GM19043 (cell line): Measurements from ENCODE around the gene SLC24A3.

Experiments used
- ATAC-seq: cut with Tn5 transposase; IDR thresholded peaks from one replicate; pipeline ENCODE4 v1.9.1; 2021; ENCODE audit warnings: low read depth; ENCODE audit not compliant: unreplicated experiment

Gene SLC24A3

DNA sequence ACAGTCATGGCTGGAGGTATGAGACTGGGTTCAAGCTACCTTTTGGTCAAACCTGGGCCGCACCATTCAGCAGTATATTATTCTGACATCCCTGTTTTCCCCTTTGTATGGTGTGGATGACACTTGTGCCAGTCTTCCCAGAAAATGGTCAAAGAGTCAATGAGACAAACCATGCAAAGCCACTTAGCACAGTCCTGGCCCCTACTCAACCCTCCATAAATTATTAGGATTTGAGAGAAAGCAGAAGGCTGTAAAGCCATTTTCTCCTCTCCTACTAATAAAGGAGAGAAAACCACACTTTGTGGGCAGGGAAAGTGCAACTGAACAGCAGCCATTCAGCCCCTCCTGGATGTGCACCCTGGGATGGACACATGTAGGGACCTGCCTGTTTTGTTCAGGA, 236.2 kb downstream of the SLC24A3 start:
- no peak for ATAC-seq

DNA sequence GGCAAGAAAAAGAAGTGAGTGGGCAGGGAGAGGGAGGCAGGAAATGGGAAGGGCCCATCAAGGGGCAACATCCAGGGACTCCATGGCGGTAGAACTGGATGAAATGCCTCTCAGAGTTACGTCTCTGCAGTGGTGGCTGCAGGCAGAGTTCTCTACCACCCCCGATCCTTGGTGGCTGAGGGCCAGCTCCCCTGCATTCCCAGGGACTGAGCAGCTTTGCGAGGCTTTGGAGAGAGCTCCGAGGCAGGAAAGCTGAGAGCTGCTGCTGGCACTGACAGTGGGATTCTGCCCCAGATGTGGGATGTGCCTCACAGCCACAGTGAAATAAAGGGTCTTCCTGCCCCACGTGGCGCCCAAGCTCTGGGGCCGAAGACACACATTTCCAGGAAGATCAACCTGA, 236.6 kb downstream of the SLC24A3 start:
- no peak for ATAC-seq

DNA sequence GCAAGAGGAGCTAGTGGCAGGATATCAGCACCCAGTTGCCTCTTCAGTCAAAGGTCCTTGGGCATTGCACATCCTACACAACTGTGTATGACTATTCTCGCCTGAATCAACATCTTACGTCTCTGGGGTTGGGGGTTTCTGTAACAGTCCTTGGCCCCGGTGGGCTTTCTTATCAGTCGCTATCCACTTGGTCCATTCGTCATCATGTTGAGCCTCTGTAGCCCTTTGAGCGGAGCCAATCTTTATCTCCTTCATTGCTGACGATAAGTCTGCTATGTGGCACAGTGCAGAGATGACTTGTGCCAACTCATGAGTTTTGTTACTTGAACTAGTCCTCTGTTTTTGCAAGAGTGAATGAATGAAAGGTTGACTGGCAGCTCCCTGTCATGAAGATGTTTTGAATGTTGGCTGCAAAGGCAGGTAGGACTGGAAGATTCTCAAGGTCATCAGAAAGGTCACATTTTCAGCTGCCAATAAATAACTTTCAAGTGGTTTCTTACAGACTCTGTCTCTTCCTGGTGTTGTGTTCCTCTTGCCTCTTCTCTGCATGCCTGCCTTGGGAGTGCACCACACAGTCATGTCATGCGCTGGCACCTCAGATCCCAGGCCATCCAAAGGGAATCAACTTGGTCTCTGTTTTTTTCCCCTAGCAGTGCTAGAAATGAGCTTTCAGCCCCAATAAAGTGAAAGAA, 238.9 kb downstream of the SLC24A3 start:
- ATAC-seq, result no peak

DNA sequence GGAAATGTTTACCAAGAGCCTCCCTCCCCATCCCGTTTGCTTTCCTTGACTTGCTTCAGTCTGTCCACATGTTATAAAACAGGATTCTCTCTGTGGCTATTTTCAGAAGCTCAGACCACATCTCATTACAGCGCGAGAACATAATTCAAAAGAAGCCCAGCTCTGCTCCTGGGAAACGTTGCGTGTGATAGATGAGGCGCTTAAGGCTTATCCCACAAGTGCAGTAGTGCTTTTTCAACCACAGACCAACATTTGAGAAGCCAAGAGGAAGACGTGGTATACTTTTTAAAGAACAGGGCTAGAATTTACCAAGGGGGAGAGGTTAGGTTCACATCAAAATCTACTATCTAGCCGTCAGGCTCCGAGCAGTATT, 239.5 kb downstream of the SLC24A3 start:
- ATAC-seq, result no peak

DNA sequence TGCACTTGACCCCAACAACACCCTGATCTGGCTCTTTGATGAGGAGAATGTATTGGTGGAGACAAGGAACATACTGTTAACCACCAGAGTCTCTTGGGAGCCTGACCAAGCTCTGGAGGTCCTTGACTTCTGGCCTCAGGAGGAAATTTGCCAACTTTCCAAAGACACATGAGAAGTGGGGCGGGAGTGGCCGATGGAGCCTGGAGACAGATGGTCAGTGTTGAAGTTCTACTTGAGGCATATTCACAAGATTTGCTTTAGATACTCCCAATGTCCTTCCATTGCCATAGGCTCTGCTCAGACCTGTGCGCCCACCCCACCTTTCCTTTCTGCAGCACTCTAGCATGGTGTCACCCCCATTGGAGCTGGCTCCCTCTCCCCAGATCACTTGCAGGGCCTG, 241.0 kb downstream of the SLC24A3 start:
- ATAC-seq, result no peak

DNA sequence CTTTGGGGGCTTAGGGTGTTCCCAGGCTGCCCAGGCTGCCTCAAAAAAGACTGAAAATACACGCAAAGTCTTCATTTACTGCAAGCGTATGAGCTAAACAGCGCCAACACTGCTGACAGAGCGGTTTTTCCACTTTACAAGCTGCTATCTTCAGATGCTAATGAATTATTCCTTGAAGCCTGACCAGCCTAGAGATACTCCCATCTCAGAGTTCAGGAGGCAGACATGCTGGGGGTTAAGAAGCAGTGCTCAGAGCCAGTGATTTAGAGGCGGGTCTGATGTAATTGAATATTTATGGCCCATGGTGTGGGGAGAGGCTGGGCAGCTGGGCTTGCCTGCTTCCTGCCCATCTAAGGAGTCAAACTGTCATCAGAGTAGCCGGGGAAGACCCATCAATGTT, 241.4 kb downstream of the SLC24A3 start:
- ATAC-seq, result no peak

DNA sequence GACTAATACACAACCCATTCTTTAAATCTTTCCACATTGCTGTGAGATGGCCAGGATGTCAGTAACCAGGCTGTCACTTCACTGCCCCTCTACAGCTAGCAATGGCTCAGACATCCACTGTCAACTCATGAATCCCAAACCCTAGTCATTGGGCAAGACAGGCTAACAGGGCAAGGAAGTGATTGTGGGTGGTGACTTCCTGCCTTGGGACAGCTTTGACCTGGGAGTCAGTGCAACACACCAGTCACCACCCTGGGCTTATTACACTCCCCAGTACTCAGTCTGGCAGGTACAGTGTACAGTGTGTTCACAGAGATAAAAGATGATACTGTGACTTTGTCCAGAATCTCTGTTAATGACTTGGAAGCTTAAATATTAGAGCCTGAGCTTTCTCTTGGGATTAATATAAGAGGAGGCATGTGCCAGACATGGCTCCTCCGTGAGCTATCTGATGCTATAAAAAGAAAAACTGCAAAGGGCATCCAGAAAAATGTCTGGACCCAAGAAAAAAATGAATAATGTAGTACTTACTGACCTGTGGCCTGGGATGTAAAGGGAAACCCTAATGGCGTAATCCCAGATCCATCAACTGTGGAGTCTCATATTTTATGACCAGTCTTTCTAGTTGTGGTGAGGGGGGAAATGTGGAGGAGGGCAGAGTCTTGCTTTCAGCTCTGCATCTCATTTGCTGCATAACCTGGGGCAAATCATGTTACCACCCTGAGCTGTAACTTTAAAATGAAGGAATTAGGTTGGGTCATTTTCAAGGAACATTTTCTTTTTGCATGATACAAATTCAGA, 244.4 kb downstream of the SLC24A3 start:
- ATAC-seq, result no peak

DNA sequence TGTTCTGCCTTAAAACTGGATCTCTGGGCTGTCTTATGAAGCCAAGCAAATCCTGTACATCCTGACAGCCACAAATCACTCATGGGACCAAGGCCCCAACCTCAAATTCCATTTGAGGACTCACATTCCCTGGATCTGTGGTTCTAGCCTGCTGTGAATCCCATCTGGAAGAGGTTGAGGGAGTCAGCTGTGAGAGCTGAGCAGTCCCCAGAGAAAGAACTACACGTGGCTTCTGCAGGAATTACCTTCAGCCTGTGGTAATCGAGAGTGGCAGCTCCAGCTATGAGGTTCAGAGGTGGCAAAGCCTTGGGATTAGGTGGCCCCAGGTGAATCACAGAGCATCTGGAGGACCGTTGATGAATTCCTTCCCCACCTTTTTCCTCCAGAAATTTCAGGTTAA, 245.2 kb downstream of the SLC24A3 start:
- no peak for ATAC-seq

DNA sequence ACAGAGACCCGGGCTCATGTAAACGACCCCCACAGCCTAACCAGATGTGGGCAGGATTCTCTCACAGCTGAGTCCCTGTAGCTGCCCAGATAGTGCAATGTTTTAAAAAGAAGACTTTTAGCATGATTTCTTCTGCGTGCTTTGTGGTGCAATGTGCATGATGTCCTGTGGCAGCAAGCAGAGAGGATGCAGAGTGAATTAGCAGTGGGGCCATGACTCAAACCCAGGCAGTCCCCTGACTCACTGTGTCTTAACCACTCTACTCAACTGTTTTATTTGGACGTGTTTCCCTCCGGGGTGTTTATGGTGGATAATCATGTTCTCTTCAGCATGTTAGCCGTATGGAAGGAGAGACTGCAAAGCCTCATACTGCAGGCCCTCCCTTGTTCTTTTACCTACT, 247.9 kb downstream of the SLC24A3 start:
- no peak for ATAC-seq

DNA sequence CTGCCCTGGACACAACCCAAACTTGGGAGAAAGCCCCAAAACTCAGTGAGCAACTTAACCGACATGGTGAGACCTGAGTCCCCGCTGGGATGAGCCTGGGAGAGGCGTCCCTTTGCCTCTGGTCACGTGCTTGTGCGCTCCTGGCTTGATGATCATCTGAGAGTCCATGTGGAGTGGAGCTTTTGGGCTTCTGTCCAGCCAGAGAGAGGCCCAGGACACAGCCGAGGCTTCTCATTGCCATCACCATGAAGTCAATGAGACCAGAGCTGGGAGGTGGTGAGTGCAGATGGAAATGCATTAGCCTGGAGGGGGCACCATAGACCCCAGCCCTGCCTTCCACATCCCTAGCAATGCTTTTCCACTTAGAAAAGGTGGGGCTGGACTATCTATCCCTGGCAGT, 250.0 kb downstream of the SLC24A3 start:
- ATAC-seq, result no peak

DNA sequence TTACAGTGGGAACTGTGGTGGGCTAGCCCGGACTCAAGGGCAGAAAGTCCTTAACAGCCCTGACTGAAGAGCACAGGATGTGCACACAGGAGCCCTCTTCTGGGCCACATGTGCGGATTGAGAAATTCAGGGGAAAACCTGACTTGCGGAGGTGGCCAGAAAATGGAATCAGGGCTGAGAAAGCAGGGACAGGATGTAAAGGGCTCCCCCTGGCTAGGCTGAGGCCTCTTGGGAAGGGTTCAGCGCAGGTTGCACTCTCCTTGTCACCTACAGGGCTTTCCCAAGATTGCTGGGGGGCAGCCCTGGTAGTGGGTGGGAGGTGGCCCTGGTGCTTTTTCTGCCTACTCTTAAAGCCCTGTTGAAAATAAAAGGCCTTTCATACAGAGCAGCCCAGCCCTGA, 251.2 kb downstream of the SLC24A3 start:
- ATAC-seq, result no peak

DNA sequence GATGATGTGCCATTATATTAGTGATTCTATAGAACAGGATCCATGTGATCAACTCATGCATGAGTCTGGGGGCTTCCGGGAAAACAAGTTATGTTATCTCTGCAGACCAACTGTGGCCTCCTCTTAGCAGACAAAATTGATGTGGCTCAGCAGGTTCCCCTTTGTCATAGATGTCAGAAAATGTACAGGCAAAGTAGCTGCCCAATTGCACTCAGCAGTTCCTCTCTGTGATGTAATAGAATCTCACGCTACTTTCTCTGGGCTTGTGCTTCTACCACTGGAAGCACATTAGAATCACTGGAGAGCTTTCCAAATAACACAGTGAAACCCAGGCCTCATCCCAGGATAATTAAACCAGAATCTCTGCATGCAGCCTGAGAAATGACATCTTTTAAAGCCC, 253.1 kb downstream of the SLC24A3 start:
- ATAC-seq, result no peak

DNA sequence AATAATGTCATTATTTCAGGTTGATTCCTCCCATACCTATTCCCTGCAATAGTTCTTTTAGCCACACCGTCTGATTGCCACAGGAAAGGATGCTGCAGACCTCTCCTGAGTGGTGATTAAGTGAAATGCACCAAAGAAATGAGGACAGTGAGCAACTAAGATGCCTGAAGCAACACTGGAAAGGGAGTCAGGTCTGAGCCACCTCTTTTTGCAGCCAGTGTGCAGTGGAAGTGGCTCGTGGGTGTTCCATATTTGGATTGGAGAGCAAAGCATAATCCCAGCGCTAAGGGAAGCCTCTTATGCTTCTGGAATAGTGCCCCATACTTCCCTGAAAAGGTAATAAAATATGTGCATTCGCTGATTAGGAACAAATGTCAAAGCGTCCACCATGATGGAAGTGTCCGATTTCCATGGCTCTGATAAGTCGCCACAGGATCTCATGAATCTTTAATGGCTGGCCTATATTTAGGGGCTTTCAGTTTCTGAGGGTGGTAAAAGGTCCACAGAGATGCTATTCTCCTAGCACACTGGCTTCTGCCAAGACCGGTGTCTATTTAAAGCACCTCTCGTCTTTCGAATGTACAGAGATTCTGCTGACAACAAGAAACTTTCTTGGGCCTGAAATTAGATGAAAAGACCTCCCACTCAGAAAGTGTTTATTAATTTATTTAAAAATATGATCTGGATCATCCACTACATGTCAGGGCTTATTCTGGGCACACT, 253.9 kb downstream of the SLC24A3 start:
- no peak for ATAC-seq

DNA sequence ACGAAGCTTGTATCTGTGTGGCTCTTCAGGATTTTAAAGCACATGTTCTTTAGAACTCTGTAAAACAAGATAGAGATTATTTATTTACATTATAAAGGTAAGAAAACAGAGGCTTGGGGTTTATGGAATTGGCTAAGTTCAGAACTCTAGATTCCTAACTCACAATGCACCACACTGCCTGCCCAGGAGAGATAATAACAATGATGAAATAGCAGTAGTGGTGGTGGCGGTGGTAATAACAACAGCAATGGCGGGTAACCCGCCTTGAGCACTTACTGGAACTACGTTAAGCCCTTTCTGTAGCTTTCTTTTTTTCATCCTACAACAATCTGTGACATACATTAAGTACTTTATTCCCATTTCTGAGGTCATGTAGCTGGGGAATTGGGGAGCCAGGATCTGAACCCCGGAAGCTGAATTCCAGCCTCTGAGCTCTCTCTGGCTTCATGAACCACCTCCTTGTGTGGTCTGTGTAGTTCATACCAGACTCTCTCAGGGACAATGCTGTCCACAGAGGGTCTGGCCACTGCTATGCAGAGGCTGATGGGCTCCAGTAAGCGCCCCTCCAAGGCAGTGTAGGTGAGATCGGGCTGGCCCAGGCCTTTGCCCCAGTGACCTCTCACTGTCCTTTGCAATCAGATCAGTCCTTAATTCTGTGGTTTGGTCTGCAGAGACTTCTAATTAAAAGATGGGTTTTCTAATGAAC, 260.9 kb downstream of the SLC24A3 start:
- no peak for ATAC-seq

DNA sequence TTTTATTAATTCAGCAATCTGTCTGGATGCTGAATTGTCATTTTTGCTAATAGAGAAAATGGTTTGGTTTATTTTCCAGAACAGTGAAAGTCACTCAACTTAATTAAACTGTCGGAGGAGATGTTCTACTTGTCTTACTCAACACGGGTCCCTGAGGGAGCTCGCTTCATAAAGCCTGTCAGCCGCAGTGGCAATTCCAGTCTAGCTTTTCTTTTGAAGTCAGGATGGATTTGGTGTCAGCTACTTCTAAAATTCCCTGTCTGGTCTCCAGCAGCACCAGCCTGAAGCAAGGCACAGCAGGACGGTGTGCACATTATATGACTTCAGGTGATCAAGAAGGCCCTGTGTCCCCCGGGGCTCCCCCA, 261.5 kb downstream of the SLC24A3 start:
- no peak for ATAC-seq

DNA sequence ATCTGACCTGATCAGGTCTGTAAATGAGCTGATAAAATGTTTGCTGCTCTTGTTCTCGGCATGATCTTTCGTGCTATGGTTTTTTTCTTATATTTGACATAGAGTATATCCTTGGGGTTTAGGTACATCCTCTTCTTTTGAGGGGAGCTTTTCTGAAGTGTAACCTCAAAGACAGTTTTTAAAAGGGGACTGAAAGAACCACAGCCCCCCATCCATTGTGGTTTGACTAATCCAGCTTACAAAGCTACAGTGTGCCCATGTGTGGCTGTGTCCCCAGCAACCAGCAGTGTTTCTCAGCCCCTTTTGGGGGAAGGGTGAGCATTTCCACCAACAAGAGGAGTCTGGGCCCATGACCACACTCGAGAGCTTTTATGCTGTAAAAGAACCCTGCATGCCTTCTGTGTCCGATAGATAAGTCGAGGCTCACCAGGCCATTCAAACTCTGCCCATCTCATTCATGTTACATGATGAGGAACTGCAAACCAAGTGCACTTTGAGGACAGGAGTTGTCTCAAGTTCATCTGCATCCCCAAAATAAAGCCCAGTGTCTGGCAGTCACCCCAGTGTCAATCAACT, 266.0 kb downstream of the SLC24A3 start:
- ATAC-seq, result no peak

DNA sequence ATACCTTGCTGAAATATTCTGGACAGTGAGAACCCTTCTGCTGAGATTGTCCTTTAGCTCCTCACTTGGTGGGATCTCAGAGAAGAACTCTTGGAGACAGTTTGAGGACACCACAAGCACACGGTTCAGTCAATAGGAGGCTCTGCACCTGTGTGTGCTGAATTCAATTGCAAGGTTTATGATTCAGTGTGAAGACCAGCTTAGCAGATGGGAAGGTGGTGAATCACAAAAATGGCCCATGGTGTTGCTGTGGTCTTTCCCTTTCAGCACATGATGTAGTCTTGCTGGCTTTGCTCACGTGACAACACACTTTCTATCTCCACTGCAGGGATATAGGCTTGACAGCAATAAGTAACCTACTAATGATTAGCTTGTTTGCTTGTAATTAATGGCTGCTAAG, 270.3 kb downstream of the SLC24A3 start:
- no peak for ATAC-seq

DNA sequence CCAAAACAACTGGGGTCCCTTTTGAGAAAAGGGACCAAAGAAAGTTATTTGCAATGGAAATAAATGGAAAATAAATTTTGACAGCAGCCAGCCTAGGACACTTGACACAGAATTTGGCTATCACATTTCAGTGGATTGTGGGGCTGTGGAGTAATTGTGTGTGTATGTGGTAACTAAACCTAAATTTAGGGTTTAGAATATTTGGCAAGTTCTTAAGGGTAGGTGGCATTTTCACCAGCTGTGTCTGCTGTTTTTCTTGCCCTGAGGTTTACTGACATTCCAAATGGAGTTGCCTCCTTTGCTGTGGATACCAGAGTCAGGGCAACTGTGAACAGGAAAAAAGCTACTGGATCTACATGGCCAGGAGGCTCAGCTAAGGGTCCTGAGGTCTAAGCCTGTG, 270.9 kb downstream of the SLC24A3 start:
- ATAC-seq, result no peak

DNA sequence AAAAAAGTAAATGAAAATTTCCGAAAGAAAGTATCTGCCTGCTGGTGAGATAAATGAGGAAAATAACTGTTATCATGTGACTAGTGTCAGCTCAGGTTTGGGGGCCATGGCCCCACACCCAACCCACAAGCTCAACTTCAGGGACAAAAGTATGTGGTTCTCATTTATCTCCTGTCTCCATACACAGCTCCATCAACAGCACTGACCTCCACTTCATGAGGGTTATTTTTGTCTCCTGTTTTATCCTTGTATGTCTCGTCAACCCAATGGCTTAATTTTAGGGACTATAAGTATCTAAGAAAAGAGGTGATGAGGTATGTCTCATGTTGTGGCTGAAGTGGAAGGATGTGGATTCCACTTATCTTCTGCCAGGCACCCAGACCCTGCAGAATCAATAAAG, 274.0 kb downstream of the SLC24A3 start:
- no peak for ATAC-seq

DNA sequence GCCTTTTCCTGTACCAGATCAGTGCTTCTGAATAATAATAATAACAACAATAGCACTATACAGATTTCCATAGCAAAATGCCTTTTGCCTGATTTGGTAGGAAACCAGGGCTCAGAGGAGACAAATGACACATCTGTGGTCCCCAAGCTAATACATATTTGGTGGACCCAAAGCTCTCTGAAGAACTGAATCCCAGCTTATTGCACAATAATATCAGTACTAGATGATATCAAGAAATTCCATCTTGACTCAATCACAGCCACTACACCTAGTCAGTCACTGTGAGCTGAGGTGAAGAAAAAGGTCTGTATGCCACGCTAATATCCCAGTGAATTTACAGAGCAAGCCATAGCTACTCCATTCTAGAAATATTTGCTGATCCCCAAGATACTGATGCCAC, 275.0 kb downstream of the SLC24A3 start:
- ATAC-seq, result no peak

DNA sequence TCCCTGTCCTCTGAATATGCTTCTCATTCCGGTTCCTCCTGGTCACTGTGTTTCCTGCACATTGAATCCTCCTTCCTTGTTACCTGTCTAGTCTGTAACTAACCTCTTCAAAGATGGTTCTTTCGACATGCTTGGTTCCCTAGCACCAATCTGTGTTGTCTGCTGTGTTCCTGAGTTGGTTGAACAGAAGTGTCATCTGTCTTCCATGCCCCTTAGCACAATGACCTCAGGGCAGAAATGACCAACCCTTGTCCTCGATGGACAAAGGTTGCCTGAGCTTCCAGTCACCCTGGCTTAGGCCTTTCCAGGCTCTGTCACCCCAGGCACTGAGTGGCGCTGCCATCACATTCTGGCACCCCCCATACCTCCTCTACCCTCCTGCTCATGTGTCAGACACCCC, 278.8 kb downstream of the SLC24A3 start:
- ATAC-seq, result no peak
